Trophoblast cell (in vitro differentiated cells and primary cell): ENCODE data around the gene ATP9B.
A peak's percentile ranks its signal among the peaks of the same experiment; 100 is the strongest.

Source experiments
- DNase-seq, 2 donors: peaks; one replicate each; pipeline ENCODE4 v3.0.0-alpha.2; 2016
- H2AFZ ChIP-seq: 2 replicates; pipeline ENCODE4 v1.6.1; 2013; ENCODE audit warnings: low read length, moderate library complexity, mild to moderate bottlenecking; ENCODE audit not compliant: insufficient read depth, poor library complexity
- H2AK5ac ChIP-seq: 2 replicates; pipeline ENCODE4 v1.6.1; 2013; ENCODE audit warnings: mild to moderate bottlenecking, low read length
- H2BK120ac ChIP-seq: 2 replicates; pipeline ENCODE4 v1.6.1; 2013; ENCODE audit warnings: low read length, mild to moderate bottlenecking, moderate library complexity; ENCODE audit not compliant: insufficient read depth, poor library complexity
- H2BK12ac ChIP-seq: 2 replicates; pipeline ENCODE4 v1.6.1; 2013; ENCODE audit warnings: mild to moderate bottlenecking, low read length, moderate library complexity
- H2BK5ac ChIP-seq: 2 replicates; pipeline ENCODE4 v1.6.1; 2013; ENCODE audit warnings: low read length, low read depth, moderate library complexity, mild to moderate bottlenecking; ENCODE audit not compliant: poor library complexity
- H3K14ac ChIP-seq: 2 replicates; pipeline ENCODE4 v1.6.1; 2013; ENCODE audit warnings: mild to moderate bottlenecking, low read length
- H3K18ac ChIP-seq: 2 replicates; pipeline ENCODE4 v1.6.1; 2013; ENCODE audit warnings: mild to moderate bottlenecking, low read length
- H3K23ac ChIP-seq: 2 replicates; pipeline ENCODE4 v1.6.1; 2013; ENCODE audit warnings: low read length
- H3K27ac ChIP-seq: 2 replicates; pipeline ENCODE4 v1.5.1; 2013; ENCODE audit warnings: low read depth, mild to moderate bottlenecking, inconsistent platforms, low read length, moderate library complexity
- H3K27me3 ChIP-seq: 2 replicates; pipeline ENCODE4 v1.6.1; 2013; ENCODE audit warnings: inconsistent platforms, mild to moderate bottlenecking, low read length, moderate library complexity; ENCODE audit not compliant: insufficient read depth
- H3K36me3 ChIP-seq, 2 experiments: 1 replicate in 1 of 2; 2 replicates in 1 of 2; pipeline ENCODE4 v1.6.1; 2013; ENCODE audit warnings: low read length in 2 of 2, mild to moderate bottlenecking in 2 of 2, moderate library complexity in 1 of 2; ENCODE audit not compliant: insufficient read depth in 2 of 2, control insufficient read depth in 1 of 2
- H3K4ac ChIP-seq: 2 replicates; pipeline ENCODE4 v1.6.1; 2013; ENCODE audit warnings: low read depth, mild to moderate bottlenecking, low read length, moderate library complexity
- H3K4me1 ChIP-seq, 2 experiments: 1 replicate in 1 of 2; 2 replicates in 1 of 2; pipeline ENCODE4 v1.6.1; 2013; ENCODE audit warnings: low read length in 2 of 2, mild to moderate bottlenecking in 2 of 2, moderate library complexity in 1 of 2; ENCODE audit not compliant: insufficient read depth in 2 of 2, control insufficient read depth in 1 of 2
- H3K4me2 ChIP-seq: 2 replicates; pipeline ENCODE4 v1.6.1; 2013; ENCODE audit warnings: inconsistent platforms, mild to moderate bottlenecking, low read length, moderate library complexity
- H3K4me3 ChIP-seq: 2 replicates; pipeline ENCODE4 v1.5.1; 2013; ENCODE audit warnings: mild to moderate bottlenecking, low read depth, low read length, inconsistent platforms
- H3K79me1 ChIP-seq: one replicate; pipeline ENCODE4 v1.6.1; 2013; ENCODE audit warnings: low read length
- H3K79me2 ChIP-seq: 2 replicates; pipeline ENCODE4 v1.6.1; 2013; ENCODE audit warnings: low read length, mild to moderate bottlenecking; ENCODE audit not compliant: control insufficient read depth, insufficient read depth, poor library complexity
- H3K9ac ChIP-seq: 2 replicates; pipeline ENCODE4 v1.6.1; 2013; ENCODE audit warnings: mild to moderate bottlenecking, low read length
- H3K9me3 ChIP-seq: 2 replicates; pipeline ENCODE4 v1.6.1; 2013; ENCODE audit warnings: low read depth, mild to moderate bottlenecking, control low read depth, inconsistent platforms, low read length; ENCODE audit not compliant: insufficient read depth
- H4K12ac ChIP-seq: 2 replicates; pipeline ENCODE4 v1.6.1; 2013; ENCODE audit warnings: low read depth, mild to moderate bottlenecking, low read length, moderate library complexity
- H4K8ac ChIP-seq: 2 replicates; pipeline ENCODE4 v1.6.1; 2013; ENCODE audit warnings: low read depth, mild to moderate bottlenecking, low read length, moderate library complexity
- H4K91ac ChIP-seq: one replicate; pipeline ENCODE4 v1.6.1; 2013; ENCODE audit warnings: low read depth, mild to moderate bottlenecking, low read length, moderate library complexity
- WGBS: extraction: QIAGEN DNeasy Blood & Tissue Kit; methylation state at CpG from one replicate; pipeline ENCODE4 v1.1.7; 2013; ENCODE audit warnings: missing lambda C conversion rate; ENCODE audit not compliant: insufficient read length, insufficient coverage; ENCODE audit errors: extremely low coverage; 5-methylcytosine and 5-hydroxymethylcytosine counted together

Gene ATP9B

DNA sequence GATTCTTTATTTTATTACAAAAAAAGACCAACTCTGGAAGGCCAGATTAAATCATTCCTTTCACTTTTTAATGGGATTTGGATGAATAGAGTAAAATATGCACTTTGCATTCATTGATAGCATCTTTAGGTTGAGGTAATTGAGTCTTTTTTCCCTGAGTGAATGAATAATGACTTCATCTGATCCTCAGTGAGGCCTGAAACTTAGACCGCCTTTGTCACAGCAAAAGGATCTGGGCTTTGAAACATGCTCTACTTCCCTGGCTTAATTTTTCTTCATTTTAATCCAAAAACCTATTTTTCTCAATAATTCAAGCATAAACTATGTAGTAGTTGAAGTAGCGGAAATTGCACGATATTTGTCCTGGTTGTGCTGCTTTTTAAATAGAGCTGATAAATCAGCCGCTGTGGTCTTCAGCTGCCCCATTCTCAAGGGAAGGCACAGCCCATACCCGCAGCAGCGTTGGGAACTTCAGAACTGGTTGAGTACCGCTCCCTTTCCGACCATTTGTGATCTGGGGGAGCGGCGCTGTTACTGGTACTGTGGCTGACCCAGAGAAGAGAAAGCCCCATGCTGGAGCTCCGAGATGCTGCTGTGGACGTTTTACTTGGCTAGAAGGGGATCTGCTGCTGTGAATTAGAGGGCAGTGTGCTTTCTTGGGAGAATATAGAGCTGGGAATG lies 181.2 kb downstream of the ATP9B start:
- H4K12ac ChIP-seq = peak overlapping the region; percentile 47
- no peaks in the 10 kb centered on the region for H3K79me1 ChIP-seq
- no CpG with 5 or more reads among the region's 12 CpGs for WGBS
- DNase-seq = no peak
- no peaks in the 10 kb centered on the region for H3K27me3 ChIP-seq
- no peak overlapping the region for H3K4me2 ChIP-seq
- no peak overlapping the region for H2BK12ac ChIP-seq
- peaks cover 0 to 4% of the 10 kb centered on the region in 2 experiments for H3K36me3 ChIP-seq
- no peak overlapping the region for H2AFZ ChIP-seq
- H2AK5ac ChIP-seq = no peak overlapping the region
- H3K27ac ChIP-seq = no peak overlapping the region
- no peak overlapping the region for H3K9ac ChIP-seq
- H3K4ac ChIP-seq = no peak overlapping the region
- no peak overlapping the region for H3K23ac ChIP-seq
- H2BK120ac ChIP-seq = no peak overlapping the region
- H3K4me1 ChIP-seq = no peaks in the 10 kb centered on the region
- H3K9me3 ChIP-seq = no peaks in the 10 kb centered on the region
- H2BK5ac ChIP-seq = no peak overlapping the region
- no peak overlapping the region for H3K14ac ChIP-seq
- no peaks in the 10 kb centered on the region for H3K79me2 ChIP-seq
- no peak overlapping the region for H3K18ac ChIP-seq
- no peak overlapping the region for H4K8ac ChIP-seq
- no peak overlapping the region for H4K91ac ChIP-seq
- H3K4me3 ChIP-seq = no peak overlapping the region

DNA sequence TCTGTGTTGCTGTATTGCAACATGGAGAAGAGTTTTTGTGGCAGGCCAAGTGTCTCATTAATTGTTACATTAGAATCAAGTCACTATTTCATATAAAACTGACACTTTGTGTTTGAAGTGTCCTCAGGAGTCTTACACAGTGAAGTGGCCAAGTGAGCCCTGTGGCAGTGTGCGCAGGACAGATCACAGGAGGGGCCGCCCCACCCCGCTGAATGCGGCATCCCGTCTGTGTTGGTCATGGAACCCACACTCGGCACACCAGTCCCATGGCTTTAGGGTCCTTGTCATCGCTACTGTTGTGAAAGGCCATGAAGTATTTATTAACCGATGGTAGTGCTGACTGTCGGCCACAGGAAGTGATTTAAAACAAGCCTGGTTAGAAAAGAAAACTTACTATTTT lies 181.8 kb downstream of the ATP9B start:
- no peak overlapping the region for H3K23ac ChIP-seq
- H3K36me3 ChIP-seq = peaks cover 0 to 4% of the 10 kb centered on the region in 2 experiments
- H2BK5ac ChIP-seq = no peak overlapping the region
- no peak overlapping the region for H2BK12ac ChIP-seq
- H2AFZ ChIP-seq = no peak overlapping the region
- WGBS = no CpG with 5 or more reads among the region's 9 CpGs
- no peaks in the 10 kb centered on the region for H3K27me3 ChIP-seq
- no peak overlapping the region for H3K18ac ChIP-seq
- H3K9ac ChIP-seq = no peak overlapping the region
- H2AK5ac ChIP-seq = no peak overlapping the region
- DNase-seq = no peak
- no peak overlapping the region for H3K4me2 ChIP-seq
- no peaks in the 10 kb centered on the region for H3K79me1 ChIP-seq
- no peak overlapping the region for H2BK120ac ChIP-seq
- H3K4me3 ChIP-seq = no peak overlapping the region
- no peak overlapping the region for H3K14ac ChIP-seq
- no peak overlapping the region for H4K12ac ChIP-seq
- no peaks in the 10 kb centered on the region for H3K9me3 ChIP-seq
- no peak overlapping the region for H4K91ac ChIP-seq
- H3K27ac ChIP-seq = no peak overlapping the region
- no peaks in the 10 kb centered on the region for H3K4me1 ChIP-seq
- H3K4ac ChIP-seq = no peak overlapping the region
- H3K79me2 ChIP-seq = no peaks in the 10 kb centered on the region
- H4K8ac ChIP-seq = no peak overlapping the region

DNA sequence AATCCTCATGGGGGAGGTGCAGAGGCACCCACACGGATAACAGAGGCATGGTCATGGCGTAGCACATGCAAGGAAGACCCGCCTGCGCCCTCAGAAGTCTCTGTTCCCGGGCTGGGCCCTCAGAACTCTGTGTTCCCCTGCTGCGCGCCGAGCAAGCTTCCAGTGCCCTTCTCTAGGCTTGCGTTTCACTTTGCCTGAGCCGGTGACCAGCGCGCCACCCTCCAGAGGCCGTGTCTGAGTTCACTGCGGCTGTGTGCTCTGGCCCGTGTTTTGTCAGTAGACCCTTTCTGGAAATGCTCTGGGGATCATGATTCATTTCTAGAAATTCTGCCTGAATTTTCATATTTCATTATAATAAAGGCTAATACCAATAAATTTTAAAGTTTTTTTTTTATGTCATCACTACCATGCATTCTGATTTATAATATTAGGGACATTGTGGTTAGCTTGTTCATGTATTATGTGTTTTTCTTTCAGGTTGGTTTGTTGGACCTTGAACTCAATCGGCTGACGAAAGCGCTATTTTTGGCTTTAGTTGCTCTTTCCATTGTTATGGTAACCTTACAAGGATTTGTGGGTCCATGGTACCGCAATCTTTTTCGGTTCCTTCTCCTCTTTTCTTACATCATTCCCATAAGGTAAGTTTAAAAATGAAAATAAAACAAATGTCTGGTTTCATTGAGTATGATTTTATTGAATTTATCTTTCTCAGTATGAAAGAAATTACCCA lies 183.9 kb downstream of the ATP9B start:
- no peak overlapping the region for H3K23ac ChIP-seq

DNA sequence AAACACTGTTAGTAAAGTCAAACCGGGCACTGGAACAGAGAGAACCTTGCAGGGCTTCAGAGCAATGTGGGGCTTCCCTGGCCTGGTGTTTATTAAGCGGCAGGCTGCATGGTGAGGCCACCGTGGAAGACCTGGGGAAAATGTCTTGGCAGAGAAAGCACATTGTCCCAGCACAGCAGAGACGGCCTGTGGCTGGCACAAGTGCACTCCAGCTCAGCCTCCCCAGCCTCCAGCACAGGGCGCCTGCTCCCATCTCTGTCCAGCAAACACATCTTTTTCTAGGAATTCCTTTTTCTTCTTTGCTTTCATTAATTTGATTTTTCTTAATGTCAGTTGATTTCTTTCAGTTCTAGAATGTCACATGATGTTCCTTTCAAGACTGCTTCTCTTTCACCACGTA lies 188.3 kb downstream of the ATP9B start:
- no peaks in the 10 kb centered on the region for H3K27me3 ChIP-seq
- H2BK5ac ChIP-seq = no peak overlapping the region
- H3K18ac ChIP-seq = no peak overlapping the region
- no peaks in the 10 kb centered on the region for H3K9me3 ChIP-seq
- no peaks in the 10 kb centered on the region for H3K79me2 ChIP-seq
- H3K79me1 ChIP-seq = no peaks in the 10 kb centered on the region
- H4K91ac ChIP-seq = no peak overlapping the region
- H3K23ac ChIP-seq = no peak overlapping the region
- H2BK12ac ChIP-seq = no peak overlapping the region
- H3K4me1 ChIP-seq = no peaks in the 10 kb centered on the region
- H3K9ac ChIP-seq = no peak overlapping the region
- no peak overlapping the region for H4K12ac ChIP-seq
- no peak overlapping the region for H4K8ac ChIP-seq
- H2AFZ ChIP-seq = no peak overlapping the region
- no peak overlapping the region for H3K14ac ChIP-seq
- no CpG with 5 or more reads among the region's 6 CpGs for WGBS
- H3K4me2 ChIP-seq = no peak overlapping the region
- H3K27ac ChIP-seq = no peak overlapping the region
- H2BK120ac ChIP-seq = no peak overlapping the region
- H2AK5ac ChIP-seq = no peak overlapping the region
- H3K4ac ChIP-seq = no peak overlapping the region
- H3K4me3 ChIP-seq = no peak overlapping the region
- DNase-seq = no peak
- peaks cover 0 to 4% of the 10 kb centered on the region in 2 experiments for H3K36me3 ChIP-seq

More for the DNA sequence above, 183.9 kb downstream of the ATP9B start:
- Histone ChIP-seq H2BK12ac (no peak overlapping the region), H3K4me2 (no peak overlapping the region), H3K4me3 (no peak overlapping the region), H3K79me2 (no peaks in the 10 kb centered on the region), H3K9me3 (no peaks in the 10 kb centered on the region), H3K36me3 (peaks cover 0 to 4% of the 10 kb centered on the region in 2 experiments), H3K4ac (no peak overlapping the region), H4K12ac (no peak overlapping the region), H3K18ac (no peak overlapping the region), H3K4me1 (no peaks in the 10 kb centered on the region), H4K8ac (no peak overlapping the region), H2AK5ac (no peak overlapping the region), H3K14ac (no peak overlapping the region), H2AFZ (no peak overlapping the region), H2BK120ac (no peak overlapping the region), H3K79me1 (no peaks in the 10 kb centered on the region), H3K27ac (no peak overlapping the region), H2BK5ac (no peak overlapping the region), H4K91ac (no peak overlapping the region), H3K9ac (no peak overlapping the region), H3K27me3 (no peaks in the 10 kb centered on the region)
- no peak for DNase-seq
- no CpG with 5 or more reads among the region's 20 CpGs for WGBS
